22Rv1 (cell line): ENCODE data around the gene HIPK3.

ENCODE experiments used
- H3K27ac ChIP-seq: fragments of 450-650 bp; 2 replicates; pipeline ENCODE4 v1.5.1; 2017
- CTCF ChIP-seq: fragments of 450-650 bp; IDR thresholded peaks from 2 replicates; pipeline ENCODE4 v1.5.1; 2017; ENCODE audit warnings: mild to moderate bottlenecking
- ZFX ChIP-seq: fragments of 450-650 bp; IDR thresholded peaks from 2 replicates; pipeline ENCODE4 v1.6.1; 2017; ENCODE audit warnings: antibody characterized with exemption, borderline replicate concordance

Gene HIPK3

GRCh38 chr11:33344611-33345010 is 87.4 kb downstream of the HIPK3 start:
- TF ChIP-seq ZFX, result no peak
- no peak for TF ChIP-seq CTCF
- no peak overlapping the region for H3K27ac ChIP-seq

GRCh38 chr11:33347490-33348125 is 90.4 kb downstream of the HIPK3 start:
- no peak overlapping the region for H3K27ac ChIP-seq
- no peak for TF ChIP-seq ZFX
- TF ChIP-seq CTCF, result no peak

GRCh38 chr11:33350287-33350686 is 93.1 kb downstream of the HIPK3 start:
- TF ChIP-seq ZFX (no peak), CTCF (no peak)
- no peak overlapping the region for H3K27ac ChIP-seq

GRCh38 chr11:33358150-33358831 is 101.1 kb downstream of the HIPK3 start:
- TF ChIP-seq ZFX, result no peak
- TF ChIP-seq CTCF, result no peak
- no peak overlapping the region for H3K27ac ChIP-seq

GRCh38 chr11:33360642-33361041 is 103.5 kb downstream of the HIPK3 start:
- no peak overlapping the region for H3K27ac ChIP-seq
- no peak for TF ChIP-seq CTCF
- no peak for TF ChIP-seq ZFX

GRCh38 chr11:33362051-33362910 is 105.1 kb downstream of the HIPK3 start:
- TF ChIP-seq ZFX (no peak), CTCF (peak; percentile 67)
- H3K27ac ChIP-seq, result no peak overlapping the region
